WI38 (cell line): ENCODE measurements around the gene FBN1.

ENCODE experiments used
- H3K4me3 ChIP-seq: 2 replicates; pipeline ENCODE4 v1.5.1; 2011; ENCODE audit warnings: low read depth, mild to moderate bottlenecking, control low read depth, low read length
- TF ChIP-seq, protein P1 (sequence below): IDR thresholded peaks from 2 replicates; pipeline ENCODE4 v1.5.1; 2012; ENCODE audit warnings: low read depth, mild to moderate bottlenecking, control low read depth, low read length

FBN1 gene

DNA sequence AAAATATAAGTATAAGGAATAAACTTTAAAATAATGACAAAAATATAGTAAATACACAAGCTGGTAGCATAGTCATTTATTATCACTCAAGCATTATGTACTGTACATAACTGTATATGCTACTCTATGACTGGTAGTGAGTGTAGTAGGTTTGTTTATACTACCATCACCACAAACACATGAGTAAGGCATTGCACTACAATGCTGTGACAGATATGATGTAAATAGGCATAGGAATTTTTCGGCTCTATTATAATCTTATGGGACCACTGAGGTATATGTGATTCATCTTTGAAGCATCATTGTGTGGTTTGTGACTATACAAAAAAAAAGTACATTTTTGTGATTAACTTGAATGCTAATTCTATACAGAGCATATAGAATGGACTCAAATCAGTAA, 35.3 kb upstream of the FBN1 start:
- TF ChIP-seq, protein P1, sequence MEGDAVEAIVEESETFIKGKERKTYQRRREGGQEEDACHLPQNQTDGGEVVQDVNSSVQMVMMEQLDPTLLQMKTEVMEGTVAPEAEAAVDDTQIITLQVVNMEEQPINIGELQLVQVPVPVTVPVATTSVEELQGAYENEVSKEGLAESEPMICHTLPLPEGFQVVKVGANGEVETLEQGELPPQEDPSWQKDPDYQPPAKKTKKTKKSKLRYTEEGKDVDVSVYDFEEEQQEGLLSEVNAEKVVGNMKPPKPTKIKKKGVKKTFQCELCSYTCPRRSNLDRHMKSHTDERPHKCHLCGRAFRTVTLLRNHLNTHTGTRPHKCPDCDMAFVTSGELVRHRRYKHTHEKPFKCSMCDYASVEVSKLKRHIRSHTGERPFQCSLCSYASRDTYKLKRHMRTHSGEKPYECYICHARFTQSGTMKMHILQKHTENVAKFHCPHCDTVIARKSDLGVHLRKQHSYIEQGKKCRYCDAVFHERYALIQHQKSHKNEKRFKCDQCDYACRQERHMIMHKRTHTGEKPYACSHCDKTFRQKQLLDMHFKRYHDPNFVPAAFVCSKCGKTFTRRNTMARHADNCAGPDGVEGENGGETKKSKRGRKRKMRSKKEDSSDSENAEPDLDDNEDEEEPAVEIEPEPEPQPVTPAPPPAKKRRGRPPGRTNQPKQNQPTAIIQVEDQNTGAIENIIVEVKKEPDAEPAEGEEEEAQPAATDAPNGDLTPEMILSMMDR = no peak
- no peak overlapping the region for H3K4me3 ChIP-seq

DNA sequence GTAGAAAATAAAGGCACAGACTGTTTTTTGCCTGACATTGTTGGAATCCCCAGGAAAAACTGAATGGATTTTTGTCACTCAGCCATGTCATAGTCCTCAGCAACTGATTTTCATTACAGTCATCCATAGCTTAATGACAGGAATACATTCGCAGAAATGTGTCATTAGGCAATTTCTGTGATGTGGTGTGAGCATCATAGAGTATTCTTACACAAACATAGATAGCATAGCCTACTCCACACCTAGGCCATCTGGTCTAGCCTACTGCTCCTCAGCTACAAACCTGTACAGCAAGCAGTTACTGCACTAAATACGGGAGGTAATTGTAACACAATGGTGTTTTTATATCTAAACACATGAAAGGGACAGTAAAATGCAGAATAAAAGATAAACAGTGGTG, 34.4 kb upstream of the FBN1 start:
- H3K4me3 ChIP-seq = no peak overlapping the region
- TF ChIP-seq, protein P1 = no peak

DNA sequence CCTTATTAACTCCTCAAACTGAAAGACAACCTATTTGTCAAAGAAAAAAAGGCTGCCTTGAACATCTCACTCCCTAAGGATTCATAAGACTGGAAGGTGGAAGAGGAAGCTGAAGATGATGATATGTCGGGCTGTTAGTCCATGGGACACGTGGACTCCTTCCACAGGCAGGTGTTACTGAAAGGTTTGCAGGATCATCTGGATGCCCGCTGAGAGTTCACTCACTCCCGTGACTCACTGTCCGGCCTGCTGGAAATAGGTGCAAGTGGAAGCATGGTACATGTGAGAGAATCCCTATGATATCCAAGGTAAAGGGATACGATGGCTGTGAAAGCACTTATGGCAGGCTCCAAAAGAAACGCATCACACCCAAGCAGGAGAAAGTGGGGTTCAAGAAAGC, 33.3 kb upstream of the FBN1 start:
- TF ChIP-seq, protein P1 = no peak
- H3K4me3 ChIP-seq = no peak overlapping the region

DNA sequence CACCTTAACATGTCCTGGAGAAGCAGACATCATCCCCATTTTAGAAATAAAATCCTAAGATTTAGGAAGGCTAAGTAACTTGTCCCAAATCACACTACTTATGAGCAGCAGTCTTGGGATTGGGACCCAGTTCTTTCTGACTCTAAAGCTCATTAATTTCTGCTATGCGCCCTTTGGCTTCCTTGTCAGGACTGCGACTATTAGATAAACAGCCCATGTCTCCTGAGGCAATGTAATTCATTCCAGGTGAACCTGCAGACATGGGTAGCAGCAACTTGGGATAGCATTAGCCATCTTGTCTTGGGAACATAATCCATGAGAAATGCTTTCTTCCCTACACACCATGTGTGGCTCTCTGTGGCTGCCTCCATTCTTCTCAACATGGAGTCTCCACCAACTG, 32.3 kb upstream of the FBN1 start:
- TF ChIP-seq, protein P1 = no peak
- H3K4me3 ChIP-seq = no peak overlapping the region

DNA sequence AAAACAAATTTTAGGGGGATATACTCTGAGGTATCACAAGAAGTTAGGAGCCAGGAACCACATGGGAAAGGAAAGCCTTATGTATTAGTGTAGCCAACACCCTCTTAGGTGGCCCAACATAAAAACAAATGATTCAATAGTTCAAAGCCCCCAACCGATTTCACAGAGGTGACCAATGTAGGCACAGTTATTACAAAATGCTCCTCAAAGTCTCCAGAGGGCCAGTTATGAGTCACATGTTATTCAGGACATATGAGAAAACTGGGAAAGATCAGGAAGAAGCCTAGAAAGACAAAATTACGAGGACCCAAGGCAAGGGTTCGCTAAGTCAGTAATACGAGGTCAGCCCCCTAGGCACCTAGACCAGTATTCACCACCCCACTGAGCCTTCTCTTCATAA, 29.9 kb upstream of the FBN1 start:
- H3K4me3 ChIP-seq = no peak overlapping the region
- TF ChIP-seq, protein P1 = no peak

DNA sequence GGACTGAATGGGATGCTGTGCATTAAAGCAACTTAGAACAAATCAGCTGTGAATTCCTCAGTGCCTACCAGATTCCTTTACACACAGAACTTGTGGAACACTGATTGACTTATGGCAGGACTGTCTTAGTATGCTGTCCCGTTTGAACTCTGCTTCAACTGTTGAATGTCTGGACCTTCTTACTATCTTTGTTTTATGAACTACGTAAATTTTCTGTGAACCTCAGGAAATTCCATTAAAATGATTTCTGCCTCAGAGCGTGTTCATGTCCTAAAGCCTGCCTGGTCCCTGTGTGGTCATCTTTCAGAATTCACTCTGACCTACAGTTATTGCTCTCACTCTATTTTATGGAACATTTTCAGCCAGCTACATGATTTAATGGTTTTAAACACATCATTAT, 29.4 kb upstream of the FBN1 start:
- TF ChIP-seq, protein P1 = no peak
- H3K4me3 ChIP-seq = no peak overlapping the region

DNA sequence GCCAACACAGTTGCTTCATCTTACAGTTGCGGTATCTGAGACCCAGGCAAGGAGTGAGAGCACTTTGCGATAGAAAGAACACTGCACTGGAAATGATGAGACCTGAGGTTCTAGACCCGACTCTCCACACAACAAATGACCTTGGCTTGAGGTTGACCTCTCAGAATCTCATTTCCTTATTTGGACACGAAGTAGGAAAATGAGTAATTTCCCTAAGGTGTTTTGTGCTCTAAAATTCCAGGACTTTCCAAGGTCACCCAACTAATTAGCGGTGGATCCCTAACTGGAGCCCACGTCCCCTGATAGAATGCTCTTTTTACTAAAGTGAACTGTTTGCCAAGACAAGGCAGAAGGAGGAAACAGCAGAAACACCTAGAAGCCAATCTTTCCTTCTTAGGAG, 26.7 kb upstream of the FBN1 start:
- TF ChIP-seq, protein P1 = no peak
- H3K4me3 ChIP-seq = no peak overlapping the region
